ENCODE data around the gene CHD6.
A peak's percentile ranks its signal among the peaks of the same experiment; 100 is the strongest.

Gene CHD6

GRCh38 chr20:41617902-41618806, at the start of gene CHD6:
Gene CHD6 (minus strand): TSS chr20:41618377. CDS start chr20:41551337, 67,040 bp downstream.
- Histone ChIP-seq H3K27me3 (replicated peaks) (no peaks in the 10 kb centered on the region), H3K4me3 (ENCODE audit: low read depth, low read length) (peak within 1 kb of the TSS; percentile 74), H3K27ac (peak within 1 kb of the TSS; percentile 64), H3K36me3 (replicated peaks) (no peaks in the 10 kb centered on the region)
- in situ Hi-C loops (cut with HindIII; ENCODE audit: low pct_ligation_motif_present, low sequenced_read_pairs): no loop called here
- DNase-seq: peak; percentile 100
- no peak for TF ChIP-seq CTCF (IDR thresholded peaks at IDR 0.05; ENCODE audit: low read depth, low read length, missing control alignments)

GRCh38 chr20:41664584-41664983, 46.4 kb upstream of the CHD6 start:
- DNase-seq: no peak
- H3K36me3 ChIP-seq (replicated peaks): no peaks in the 10 kb centered on the region
- in situ Hi-C loops (cut with HindIII; ENCODE audit: low pct_ligation_motif_present, low sequenced_read_pairs): no loop called here
- no peak overlapping the region for H3K27ac ChIP-seq
- no peak for TF ChIP-seq CTCF (IDR thresholded peaks at IDR 0.05; ENCODE audit: low read depth, low read length, missing control alignments)
- H3K27me3 ChIP-seq (replicated peaks): no peaks in the 10 kb centered on the region
- no peak overlapping the region for H3K4me3 ChIP-seq (ENCODE audit: low read depth, low read length)

GRCh38 chr20:41657655-41658054, 39.5 kb upstream of the CHD6 start:
- H3K4me3 ChIP-seq (ENCODE audit: low read depth, low read length): no peak overlapping the region
- no peak overlapping the region for H3K27ac ChIP-seq
- in situ Hi-C loops (cut with HindIII; ENCODE audit: low pct_ligation_motif_present, low sequenced_read_pairs): no loop called here
- no peak for DNase-seq
- no peaks in the 10 kb centered on the region for H3K36me3 ChIP-seq (replicated peaks)
- no peak for TF ChIP-seq CTCF (IDR thresholded peaks at IDR 0.05; ENCODE audit: low read depth, low read length, missing control alignments)
- H3K27me3 ChIP-seq (replicated peaks): no peaks in the 10 kb centered on the region

GRCh38 chr20:41655962-41656618, 37.9 kb upstream of the CHD6 start:
- no peaks in the 10 kb centered on the region for H3K27me3 ChIP-seq (replicated peaks)

GRCh38 chr20:41654884-41655283, 36.7 kb upstream of the CHD6 start:
- Histone ChIP-seq H3K4me3 (ENCODE audit: low read depth, low read length) (no peak overlapping the region), H3K27me3 (replicated peaks) (no peaks in the 10 kb centered on the region), H3K27ac (no peak overlapping the region), H3K36me3 (replicated peaks) (no peaks in the 10 kb centered on the region)
- DNase-seq: peak; percentile 37
- no peak for TF ChIP-seq CTCF (IDR thresholded peaks at IDR 0.05; ENCODE audit: low read depth, low read length, missing control alignments)
- in situ Hi-C loops (cut with HindIII; ENCODE audit: low pct_ligation_motif_present, low sequenced_read_pairs): no loop called here

More at GRCh38 chr20:41655962-41656618, 37.9 kb upstream of the CHD6 start:
- Histone ChIP-seq H3K4me3 (ENCODE audit: low read depth, low read length) (no peak overlapping the region), H3K27ac (no peak overlapping the region), H3K36me3 (replicated peaks) (no peaks in the 10 kb centered on the region)
- no peak for TF ChIP-seq CTCF (IDR thresholded peaks at IDR 0.05; ENCODE audit: low read depth, low read length, missing control alignments)
- in situ Hi-C loops (cut with HindIII; ENCODE audit: low pct_ligation_motif_present, low sequenced_read_pairs): no loop called here
- DNase-seq: no peak
